D721Med (cell line): ENCODE results near the gene GPD1.
"Not testable (repeated sequence)": the region's sequence is repeated elsewhere in the genome, so short reads cannot be mapped to it uniquely, and the experiment has no call there.

ENCODE experiments used
- DNase-seq: peaks from one replicate; pipeline ENCODE4 v3.0.0; 2011; ENCODE audit warnings: low spot score; ENCODE audit not compliant: insufficient read length
- FAIRE-seq: peaks from 2 replicates; lab custom pipeline; 2011; peaks lifted over from hg19 to GRCh38; lab: Jason Lieb, UNC
- TF ChIP-seq, protein P1 (sequence below): IDR thresholded peaks from 2 replicates; pipeline ENCODE4 v1.5.1; 2012; ENCODE audit warnings: mild to moderate bottlenecking, control low read depth; ENCODE audit not compliant: insufficient read depth; ENCODE audit errors: missing control alignments

GPD1 gene

GRCh38 chr12:50145439-50145838, 41.6 kb downstream of the GPD1 start:
- FAIRE-seq (no peak), DNase-seq (no peak)
- TF ChIP-seq, protein P1, sequence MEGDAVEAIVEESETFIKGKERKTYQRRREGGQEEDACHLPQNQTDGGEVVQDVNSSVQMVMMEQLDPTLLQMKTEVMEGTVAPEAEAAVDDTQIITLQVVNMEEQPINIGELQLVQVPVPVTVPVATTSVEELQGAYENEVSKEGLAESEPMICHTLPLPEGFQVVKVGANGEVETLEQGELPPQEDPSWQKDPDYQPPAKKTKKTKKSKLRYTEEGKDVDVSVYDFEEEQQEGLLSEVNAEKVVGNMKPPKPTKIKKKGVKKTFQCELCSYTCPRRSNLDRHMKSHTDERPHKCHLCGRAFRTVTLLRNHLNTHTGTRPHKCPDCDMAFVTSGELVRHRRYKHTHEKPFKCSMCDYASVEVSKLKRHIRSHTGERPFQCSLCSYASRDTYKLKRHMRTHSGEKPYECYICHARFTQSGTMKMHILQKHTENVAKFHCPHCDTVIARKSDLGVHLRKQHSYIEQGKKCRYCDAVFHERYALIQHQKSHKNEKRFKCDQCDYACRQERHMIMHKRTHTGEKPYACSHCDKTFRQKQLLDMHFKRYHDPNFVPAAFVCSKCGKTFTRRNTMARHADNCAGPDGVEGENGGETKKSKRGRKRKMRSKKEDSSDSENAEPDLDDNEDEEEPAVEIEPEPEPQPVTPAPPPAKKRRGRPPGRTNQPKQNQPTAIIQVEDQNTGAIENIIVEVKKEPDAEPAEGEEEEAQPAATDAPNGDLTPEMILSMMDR = no peak

- TF ChIP-seq, protein P1 = no peak
- no peak for DNase-seq
- FAIRE-seq = no peak
These were observed 43.5 kb downstream of the GPD1 start for GRCh38 chr12:50147281-50147680.

DNA sequence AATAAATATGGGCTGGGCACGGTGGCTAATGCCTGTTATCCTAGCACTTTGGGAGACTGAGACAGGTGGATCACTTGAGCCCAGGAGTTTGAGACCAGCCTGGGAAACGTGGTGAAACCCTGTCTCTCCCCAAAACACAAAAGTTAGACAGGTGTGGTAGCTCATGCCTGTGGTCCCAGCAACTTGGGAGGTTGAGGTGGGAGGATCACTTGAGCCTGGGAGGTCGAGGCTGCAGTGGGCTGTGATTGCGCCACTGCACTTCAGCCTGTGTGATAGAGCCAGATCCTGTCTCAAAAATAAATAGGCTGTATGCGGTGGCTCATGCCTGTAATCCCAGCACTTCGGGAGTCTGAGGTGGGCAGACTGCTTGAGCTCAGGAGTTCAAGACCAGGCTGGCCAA, 44.2 kb downstream of the GPD1 start:
- FAIRE-seq = not testable (repeated sequence)

GRCh38 chr12:50149311-50149710, 45.5 kb downstream of the GPD1 start:
- TF ChIP-seq, protein P1 = no peak
- no peak for FAIRE-seq

More for the DNA sequence above, 44.2 kb downstream of the GPD1 start:
- DNase-seq = not testable (repeated sequence)

GRCh38 chr12:50151047-50151687, 47.4 kb downstream of the GPD1 start:
- TF ChIP-seq, protein P1 = no peak
- DNase-seq = no peak
- FAIRE-seq = no peak

More at GRCh38 chr12:50149311-50149710, 45.5 kb downstream of the GPD1 start:
- no peak for DNase-seq

DNA sequence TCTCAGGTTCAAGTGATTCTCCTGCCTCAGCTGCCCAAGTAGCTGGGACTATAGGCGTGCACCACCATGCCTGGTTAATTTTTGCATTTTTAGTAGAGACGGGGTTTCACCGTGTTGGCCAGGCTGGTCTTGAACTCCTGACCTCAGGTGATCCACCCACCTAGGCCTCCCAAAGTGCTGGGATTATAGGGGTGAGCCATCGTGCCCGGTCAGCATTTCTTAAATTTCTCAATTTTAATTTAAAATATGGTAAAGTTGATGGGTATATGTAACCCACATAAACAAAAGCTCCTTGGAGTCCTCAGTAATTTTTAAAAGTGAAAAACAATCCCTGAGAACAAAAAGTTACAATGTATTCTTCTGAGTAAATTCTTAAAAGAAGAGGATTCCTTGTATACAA, 51.1 kb downstream of the GPD1 start:
- DNase-seq, FAIRE-seq: not testable (repeated sequence)

GRCh38 chr12:50156641-50157040, 52.8 kb downstream of the GPD1 start:
- DNase-seq (no peak), FAIRE-seq (no peak)

DNA sequence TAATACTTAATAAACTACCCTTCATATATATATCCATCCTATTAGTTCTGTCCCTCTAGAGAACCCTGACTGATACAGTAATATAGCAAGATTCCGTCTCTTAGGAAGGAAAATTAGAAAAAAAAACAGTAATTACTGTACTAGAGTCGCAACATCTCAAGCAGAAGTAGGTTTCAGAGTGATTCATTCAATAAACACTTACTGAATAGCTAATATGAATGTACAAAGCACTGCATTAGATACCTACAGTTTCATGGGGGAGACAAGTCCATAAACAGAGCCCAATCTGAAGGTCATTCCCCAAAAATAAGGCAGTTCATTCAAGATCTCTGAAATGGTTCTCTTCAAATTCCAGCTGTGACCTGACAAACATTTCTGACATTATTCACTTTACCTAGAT, 53.5 kb downstream of the GPD1 start:
- FAIRE-seq = no peak
- DNase-seq = no peak
- TF ChIP-seq, protein P1 = no peak

More at GRCh38 chr12:50156641-50157040, 52.8 kb downstream of the GPD1 start:
- TF ChIP-seq, protein P1 = no peak
